Measurements from ENCODE around the gene ZDHHC21.
"Not testable (repeated sequence)": the region's sequence is repeated elsewhere in the genome, so short reads cannot be mapped to it uniquely, and the experiment has no call there.

ZDHHC21 gene

GRCh38 chr9:14678776-14679175 lies 14.5 kb downstream of the ZDHHC21 start:
- DNase-seq = no peak

- no peak for DNase-seq
These were observed 15.4 kb downstream of the ZDHHC21 start for GRCh38 chr9:14677872-14678271.

GRCh38 chr9:14677396-14677795 lies 15.8 kb downstream of the ZDHHC21 start:
- DNase-seq = no peak

GRCh38 chr9:14674630-14675029 lies 18.6 kb downstream of the ZDHHC21 start:
- DNase-seq = no peak

GRCh38 chr9:14671377-14671776 lies 21.9 kb downstream of the ZDHHC21 start:
- no peak for DNase-seq

- no peak for DNase-seq
These were observed 22.5 kb downstream of the ZDHHC21 start for GRCh38 chr9:14670718-14671117.

GRCh38 chr9:14664022-14664421 lies 29.2 kb downstream of the ZDHHC21 start:
- not testable (repeated sequence) for DNase-seq

GRCh38 chr9:14662060-14662453 lies 31.2 kb downstream of the ZDHHC21 start:
- no peak for DNase-seq

- DNase-seq = no peak
These were observed 31.7 kb downstream of the ZDHHC21 start for GRCh38 chr9:14661421-14662059.

- no peak for DNase-seq
These were observed 32.5 kb downstream of the ZDHHC21 start for GRCh38 chr9:14660721-14661120.

- DNase-seq = no peak
These were observed 38.3 kb downstream of the ZDHHC21 start for GRCh38 chr9:14654932-14655331.

GRCh38 chr9:14653511-14653910 lies 39.7 kb downstream of the ZDHHC21 start:
- no peak for DNase-seq

GRCh38 chr9:14652729-14653377 lies 40.4 kb downstream of the ZDHHC21 start:
- DNase-seq = no peak

- no peak for DNase-seq
These were observed 42.6 kb downstream of the ZDHHC21 start for GRCh38 chr9:14650596-14650995.

- DNase-seq = no peak
These were observed 47.6 kb downstream of the ZDHHC21 start for GRCh38 chr9:14645648-14646047.

GRCh38 chr9:14640967-14641366 lies 52.3 kb downstream of the ZDHHC21 start:
- no peak for DNase-seq

- no peak for DNase-seq
These were observed 52.9 kb downstream of the ZDHHC21 start for GRCh38 chr9:14640294-14640693.

GRCh38 chr9:14633906-14634565 lies 59.2 kb downstream of the ZDHHC21 start:
- DNase-seq = no peak

GRCh38 chr9:14633148-14633547 lies 60.1 kb downstream of the ZDHHC21 start:
- DNase-seq = no peak

- DNase-seq = no peak
These were observed 65.7 kb downstream of the ZDHHC21 start for GRCh38 chr9:14627513-14627912.

- no peak for DNase-seq
These were observed 74.3 kb downstream of the ZDHHC21 start for GRCh38 chr9:14618836-14619420.

- no peak for DNase-seq
These were observed 76.8 kb downstream of the ZDHHC21 start for GRCh38 chr9:14616188-14616982.

- DNase-seq = no peak
These were observed 84.7 kb downstream of the ZDHHC21 start for GRCh38 chr9:14608540-14608939.

Measured in right forelimb (tissue), 1 donor.